Effector memory CD8-positive, alpha-beta T cell (primary cell): ENCODE results near the gene LYRM1.
"Not testable (repeated sequence)": the region's sequence is repeated elsewhere in the genome, so short reads cannot be mapped to it uniquely, and the experiment has no call there.

Experiments
- ATAC-seq: fragments of 150-1000 bp; cut with Tn5 transposase; replicated peaks from 2 replicates; pipeline ENCODE4 v1.10.0; 2021; ENCODE audit warnings: mild to moderate bottlenecking, moderate library complexity
- DNase-seq, 3 experiments: peaks; one replicate each; pipeline ENCODE4 v3.0.0; 2021
- H3K27ac Mint-ChIP-seq, 2 donors: one replicate each; pipeline ENCODE4 v1.8.0; 2022; ENCODE audit warnings: mild to moderate bottlenecking in 2 of 2, mixed read lengths in 2 of 2, moderate library complexity in 2 of 2
- H3K27me3 Mint-ChIP-seq, 2 donors: one replicate each; pipeline ENCODE4 v1.8.0; 2022; ENCODE audit warnings: mixed read lengths in 2 of 2
- H3K36me3 Mint-ChIP-seq: one replicate; pipeline ENCODE4 v1.8.0; 2022; ENCODE audit warnings: mild to moderate bottlenecking, moderate library complexity, mixed read lengths; ENCODE audit not compliant: insufficient read depth
- H3K4me1 Mint-ChIP-seq, 2 donors: one replicate each; pipeline ENCODE4 v1.8.0; 2022; ENCODE audit warnings: low read depth in 2 of 2, mixed read lengths in 2 of 2
- H3K4me3 Mint-ChIP-seq, 2 donors: one replicate each; pipeline ENCODE4 v1.8.0; 2022; ENCODE audit warnings: mild to moderate bottlenecking in 2 of 2, mixed read lengths in 2 of 2, moderate library complexity in 2 of 2
- H3K9me3 Mint-ChIP-seq, 2 donors: one replicate each; pipeline ENCODE4 v1.8.0; 2022; ENCODE audit warnings: mixed read lengths in 2 of 2

Gene LYRM1

DNA sequence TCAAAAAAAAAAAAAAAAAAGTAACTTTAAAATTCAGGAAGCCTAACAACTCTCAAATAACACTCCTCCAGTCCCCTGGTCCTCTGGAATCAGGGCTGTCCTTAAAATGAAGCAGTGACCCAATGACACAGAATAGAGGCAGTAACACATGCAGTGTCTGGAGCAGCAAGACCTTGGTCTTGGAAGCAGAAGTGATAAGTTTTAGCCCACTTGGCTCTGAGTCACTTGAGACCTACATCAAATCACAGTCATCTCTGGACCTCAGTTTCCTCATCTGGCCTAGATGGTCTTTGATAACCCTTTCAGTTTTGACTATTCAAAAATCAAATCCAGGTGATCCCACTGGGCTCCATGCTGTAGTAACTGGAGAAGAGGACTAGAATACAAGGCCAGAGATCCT lies 39.0 kb downstream of the LYRM1 start:
- Mint-ChIP-seq H3K27me3 (peaks cover 0 to 11% of the 10 kb centered on the region in 2 donors), H3K36me3 (no peaks in the 10 kb centered on the region), H3K27ac (no peak overlapping the region), H3K4me1 (peaks cover 6 to 7% of the 10 kb centered on the region in 2 donors), H3K9me3 (no peaks in the 10 kb centered on the region), H3K4me3 (no peak overlapping the region)
- no peak for ATAC-seq
- DNase-seq: no peak

DNA sequence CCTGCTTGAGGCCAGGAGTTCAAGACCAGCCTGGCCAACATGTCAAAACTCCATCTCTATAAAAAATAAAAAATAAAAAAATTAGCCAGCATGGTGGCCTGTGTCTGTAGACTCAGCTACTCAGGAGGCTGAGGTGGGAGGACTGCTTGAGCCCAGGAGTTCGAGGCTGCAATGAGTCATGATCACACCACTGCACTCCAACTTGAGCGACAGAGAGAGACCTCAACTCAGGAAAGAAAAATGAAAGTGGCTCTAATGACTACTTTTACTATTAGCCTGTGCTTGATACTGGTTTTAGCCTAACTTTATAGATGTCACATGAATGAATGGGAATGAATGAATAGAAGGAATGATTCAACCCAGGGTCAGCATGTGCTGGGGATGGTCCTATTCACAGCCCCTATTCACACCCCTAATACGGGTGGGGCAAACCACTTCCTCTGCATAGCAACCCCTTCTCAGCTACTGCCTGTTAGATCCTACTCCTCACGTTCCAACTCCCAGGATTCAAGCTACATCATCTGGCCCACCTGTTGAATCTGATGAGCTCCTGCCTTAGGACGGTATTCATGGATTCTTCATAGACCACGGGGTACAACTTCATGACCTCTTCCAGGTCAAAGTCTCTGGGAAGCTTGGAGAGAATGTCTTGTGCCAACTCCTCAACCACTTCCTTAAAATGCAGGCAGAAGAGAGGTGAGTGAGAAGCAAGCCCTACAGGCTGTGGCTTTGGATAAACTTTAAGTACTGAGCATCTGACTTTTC lies 40.5 kb downstream of the LYRM1 start:
- Mint-ChIP-seq H3K27ac (no peak overlapping the region), H3K4me3 (no peak overlapping the region), H3K9me3 (no peaks in the 10 kb centered on the region), H3K27me3 (peaks cover 0 to 11% of the 10 kb centered on the region in 2 donors), H3K36me3 (no peaks in the 10 kb centered on the region), H3K4me1 (peaks cover 6 to 7% of the 10 kb centered on the region in 2 donors)
- DNase-seq: no peak
- no peak for ATAC-seq

DNA sequence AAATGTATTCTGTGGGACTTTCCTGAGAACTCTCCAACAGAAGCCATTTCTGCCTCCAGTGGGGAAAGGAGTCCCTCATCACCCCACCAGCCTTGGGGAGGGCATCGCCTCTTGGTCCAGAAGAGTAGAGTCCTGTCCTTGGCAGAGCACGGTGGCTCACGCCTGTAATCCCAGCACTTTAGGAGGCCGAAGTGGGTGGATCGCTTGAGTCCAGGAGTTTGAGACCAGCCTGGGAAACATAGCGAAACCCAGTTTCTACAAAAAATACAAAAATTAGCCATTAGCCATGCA lies 41.0 kb downstream of the LYRM1 start:
- Mint-ChIP-seq H3K4me1 (peaks cover 6 to 7% of the 10 kb centered on the region in 2 donors), H3K27ac (no peak overlapping the region), H3K27me3 (peaks cover 0 to 6% of the 10 kb centered on the region in 2 donors), H3K9me3 (no peaks in the 10 kb centered on the region), H3K4me3 (no peak overlapping the region), H3K36me3 (no peaks in the 10 kb centered on the region)
- DNase-seq (no peak), ATAC-seq (no peak)

- Mint-ChIP-seq H3K9me3 (no peaks in the 10 kb centered on the region), H3K27me3 (no peaks in the 10 kb centered on the region), H3K4me1 (peaks cover 6 to 7% of the 10 kb centered on the region in 2 donors), H3K4me3 (no peak overlapping the region), H3K36me3 (no peaks in the 10 kb centered on the region), H3K27ac (no peak overlapping the region)
- DNase-seq (no peak), ATAC-seq (no peak)
These were observed 41.7 kb downstream of the LYRM1 start for GRCh38 chr16:20942256-20942655.

GRCh38 chr16:20944861-20945574 lies 44.4 kb downstream of the LYRM1 start:
- H3K36me3 Mint-ChIP-seq: no peaks in the 10 kb centered on the region
- peaks cover 6 to 7% of the 10 kb centered on the region in 2 donors for H3K4me1 Mint-ChIP-seq
- no peaks in the 10 kb centered on the region for H3K27me3 Mint-ChIP-seq
- peak; percentile 58 for ATAC-seq
- no peak overlapping the region for H3K4me3 Mint-ChIP-seq
- H3K9me3 Mint-ChIP-seq: no peaks in the 10 kb centered on the region
- peak in 1 of 3 experiments; percentile 2 for DNase-seq
- no peak overlapping the region for H3K27ac Mint-ChIP-seq

DNA sequence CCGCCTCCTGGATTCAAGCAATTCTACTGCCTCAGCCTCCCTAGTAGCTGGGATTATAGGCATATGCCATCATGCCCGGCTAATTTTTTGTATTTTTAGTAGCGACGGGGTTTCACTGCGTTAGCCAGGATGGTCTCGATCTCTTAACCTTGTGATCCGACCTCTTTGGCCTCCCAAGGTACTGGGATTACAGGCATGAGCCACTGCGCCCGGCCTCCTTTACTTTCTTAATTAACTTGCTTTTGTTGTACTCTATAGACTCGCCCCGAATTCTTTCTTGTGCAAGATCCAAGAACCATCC lies 45.0 kb downstream of the LYRM1 start:
- not testable (repeated sequence) for H3K27ac Mint-ChIP-seq, H3K36me3 Mint-ChIP-seq, ATAC-seq, H3K9me3 Mint-ChIP-seq, H3K27me3 Mint-ChIP-seq, H3K4me3 Mint-ChIP-seq, DNase-seq, H3K4me1 Mint-ChIP-seq

DNA sequence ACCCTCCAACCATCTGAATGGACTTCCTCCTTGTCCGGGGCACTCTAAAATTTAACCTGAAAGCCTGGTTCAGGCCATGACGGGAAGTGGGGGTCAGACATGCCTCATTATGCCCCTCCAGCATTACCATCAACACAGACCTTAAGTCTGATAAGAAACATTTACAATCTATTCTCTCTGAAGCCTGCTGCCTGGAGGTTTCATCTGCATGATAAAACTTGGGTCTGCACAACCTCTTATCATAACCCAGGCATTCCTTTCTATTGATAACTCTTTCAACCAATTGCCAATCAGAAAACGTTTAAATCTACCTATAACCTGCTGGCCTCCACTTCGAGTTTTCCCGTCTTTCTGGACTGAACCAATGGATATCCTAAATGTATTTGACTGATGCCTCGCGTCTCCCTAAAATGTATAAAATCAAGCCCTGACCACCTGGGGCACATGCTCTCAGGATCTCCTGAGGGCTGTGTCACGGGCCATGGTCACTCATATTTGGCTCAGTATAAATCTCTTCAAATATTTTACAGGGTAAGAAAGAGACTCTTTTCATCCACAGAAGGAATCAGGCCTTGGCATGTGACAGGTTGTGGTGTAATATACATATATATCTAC lies 45.6 kb downstream of the LYRM1 start:
- peaks cover 4 to 5% of the 10 kb centered on the region in 2 donors for H3K4me1 Mint-ChIP-seq
- H3K4me3 Mint-ChIP-seq: no peak overlapping the region
- no peaks in the 10 kb centered on the region for H3K36me3 Mint-ChIP-seq
- DNase-seq: no peak
- no peaks in the 10 kb centered on the region for H3K27me3 Mint-ChIP-seq
- H3K9me3 Mint-ChIP-seq: no peaks in the 10 kb centered on the region
- ATAC-seq: no peak
- H3K27ac Mint-ChIP-seq: no peak overlapping the region

GRCh38 chr16:20948444-20948843 lies 47.9 kb downstream of the LYRM1 start:
- no peaks in the 10 kb centered on the region for H3K9me3 Mint-ChIP-seq
- ATAC-seq (no peak), DNase-seq (no peak)
- no peak overlapping the region for H3K4me3 Mint-ChIP-seq
- H3K27me3 Mint-ChIP-seq: peaks cover 0 to 7% of the 10 kb centered on the region in 2 donors
- H3K36me3 Mint-ChIP-seq: no peaks in the 10 kb centered on the region
- H3K4me1 Mint-ChIP-seq: no peaks in the 10 kb centered on the region
- no peak overlapping the region for H3K27ac Mint-ChIP-seq

DNA sequence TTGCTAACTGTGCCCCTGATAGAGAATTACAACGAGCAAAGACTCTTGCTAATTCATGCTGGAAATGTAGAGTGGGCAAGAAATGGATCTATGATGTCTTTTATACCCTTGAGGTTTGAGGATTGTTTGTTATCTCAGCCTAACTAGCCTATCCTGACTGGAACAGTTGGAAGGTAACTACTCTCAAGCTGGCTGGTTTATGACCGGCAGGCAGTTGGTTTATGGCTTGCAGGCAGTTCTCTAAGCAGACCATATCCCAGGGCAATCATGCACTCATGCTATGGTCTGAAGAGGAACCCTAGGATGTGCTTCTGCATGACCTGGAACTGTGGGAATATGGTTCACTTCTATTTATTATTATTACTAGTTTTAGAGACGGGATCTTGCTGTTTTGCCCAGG lies 49.1 kb downstream of the LYRM1 start:
- Mint-ChIP-seq H3K4me3 (no peak overlapping the region), H3K27ac (no peak overlapping the region), H3K27me3 (peaks cover 1 to 7% of the 10 kb centered on the region in 2 donors), H3K4me1 (no peaks in the 10 kb centered on the region), H3K9me3 (no peaks in the 10 kb centered on the region), H3K36me3 (no peaks in the 10 kb centered on the region)
- DNase-seq: no peak
- ATAC-seq: no peak

GRCh38 chr16:20950294-20950693 lies 49.7 kb downstream of the LYRM1 start:
- no peak for ATAC-seq
- H3K4me3 Mint-ChIP-seq: no peak overlapping the region
- H3K9me3 Mint-ChIP-seq: no peaks in the 10 kb centered on the region
- no peaks in the 10 kb centered on the region for H3K4me1 Mint-ChIP-seq
- peaks cover 4 to 7% of the 10 kb centered on the region in 2 donors for H3K27me3 Mint-ChIP-seq
- DNase-seq: no peak
- no peak overlapping the region for H3K27ac Mint-ChIP-seq
- no peaks in the 10 kb centered on the region for H3K36me3 Mint-ChIP-seq

DNA sequence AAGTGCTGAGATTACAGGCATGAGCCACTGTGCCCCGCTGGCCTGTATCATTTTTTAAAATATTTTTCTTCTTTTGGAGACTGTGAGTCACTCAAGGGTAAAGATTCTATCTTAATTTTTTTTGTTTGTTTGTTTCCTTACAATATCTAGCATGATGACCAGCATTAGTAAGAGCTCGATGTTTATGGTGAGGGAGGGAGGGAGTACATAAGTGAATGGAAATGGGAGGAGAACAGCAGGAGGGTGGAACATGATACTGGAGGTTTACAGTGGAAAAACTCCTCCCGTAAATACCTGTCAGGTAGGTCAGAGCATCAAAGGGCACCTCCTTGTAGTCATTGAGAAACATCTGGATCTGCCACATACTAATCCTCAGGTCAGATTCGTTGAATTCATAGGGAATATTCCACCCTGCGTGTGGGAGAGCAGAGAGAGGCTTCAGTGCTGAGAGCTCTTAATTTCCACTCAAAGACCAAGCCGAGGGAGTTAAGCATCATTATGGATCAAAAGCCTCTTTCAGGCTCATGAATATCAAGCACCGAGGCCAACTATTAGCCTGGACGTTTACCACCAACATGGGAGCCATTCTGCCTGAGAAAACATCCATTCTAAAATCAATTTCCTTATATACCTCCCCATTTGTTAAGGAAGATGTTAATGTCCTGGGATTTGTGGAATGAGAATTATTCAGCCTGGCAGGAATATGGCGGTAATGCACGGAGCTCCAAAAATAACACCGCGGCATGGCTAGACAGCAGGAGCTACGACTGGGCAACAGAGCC lies 51.8 kb downstream of the LYRM1 start:
- H3K4me1 Mint-ChIP-seq: no peaks in the 10 kb centered on the region
- DNase-seq: no peak
- ATAC-seq: no peak

GRCh38 chr16:20954574-20954973 lies 54.0 kb downstream of the LYRM1 start:
- peaks cover 7 to 9% of the 10 kb centered on the region in 2 donors for H3K27me3 Mint-ChIP-seq

More for the DNA sequence above, 51.8 kb downstream of the LYRM1 start:
- H3K4me3 Mint-ChIP-seq: no peak overlapping the region
- no peaks in the 10 kb centered on the region for H3K36me3 Mint-ChIP-seq
- no peak overlapping the region for H3K27ac Mint-ChIP-seq
- peaks cover 7 to 9% of the 10 kb centered on the region in 2 donors for H3K27me3 Mint-ChIP-seq
- H3K9me3 Mint-ChIP-seq: no peaks in the 10 kb centered on the region

GRCh38 chr16:20956319-20956718 lies 55.7 kb downstream of the LYRM1 start:
- H3K27ac Mint-ChIP-seq: no peak overlapping the region
- ATAC-seq (no peak), DNase-seq (no peak)
- H3K27me3 Mint-ChIP-seq: peaks cover 7 to 9% of the 10 kb centered on the region in 2 donors
- H3K36me3 Mint-ChIP-seq: no peaks in the 10 kb centered on the region
- H3K4me1 Mint-ChIP-seq: no peaks in the 10 kb centered on the region
- H3K4me3 Mint-ChIP-seq: no peak overlapping the region
- no peaks in the 10 kb centered on the region for H3K9me3 Mint-ChIP-seq

More at GRCh38 chr16:20954574-20954973, 54.0 kb downstream of the LYRM1 start:
- no peaks in the 10 kb centered on the region for H3K4me1 Mint-ChIP-seq
- DNase-seq (no peak), ATAC-seq (no peak)
- H3K4me3 Mint-ChIP-seq: no peak overlapping the region
- no peaks in the 10 kb centered on the region for H3K9me3 Mint-ChIP-seq
- H3K36me3 Mint-ChIP-seq: no peaks in the 10 kb centered on the region
- H3K27ac Mint-ChIP-seq: no peak overlapping the region
